ENCODE data around the gene KBTBD3. TPM values are rescaled to one million over a fixed set of nuclear protein-coding genes. Genes with fewer than 3 reads are reported as not detected.
"Not testable (repeated sequence)": the region's sequence is repeated elsewhere in the genome, so short reads cannot be mapped to it uniquely, and the experiment has no call there.

KBTBD3 gene
- total and polyA plus RNA-seq, 4 donors: 4.5 to 16.2 (median 9.8) TPM

DNA sequence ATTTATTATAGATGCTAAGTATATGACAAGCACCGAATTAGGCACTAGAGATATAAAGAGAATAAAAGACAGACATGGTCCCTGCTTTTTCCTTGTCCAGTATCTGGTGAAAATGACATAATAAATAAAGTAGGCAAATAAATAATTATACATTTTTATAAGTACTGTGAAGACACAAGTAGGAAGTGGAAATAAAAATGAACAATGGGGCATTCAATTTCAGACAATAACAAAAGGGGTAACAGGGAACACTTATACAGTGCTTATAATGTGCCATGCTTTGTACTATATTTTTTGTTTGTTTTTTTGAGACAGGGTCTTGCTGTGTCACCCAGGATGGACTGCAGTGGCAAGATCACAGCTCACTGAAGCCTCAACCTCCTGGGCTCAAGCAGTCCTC is 4.3 kb downstream of the KBTBD3 start:
- no peak for ATAC-seq (ENCODE audit: low FRiP score)
- 91 to 96% methylated on average over 1 of the region's 1 CpG for WGBS, 2 donors
- Histone ChIP-seq H3K36me3 (ENCODE audit: control insufficient read depth in 1 of 2, insufficient read depth in 2 of 2, low read length in 1 of 2) (no peaks in the 10 kb centered on the region), H3K4me3 (ENCODE audit: low read length in 2 of 2) (no peak overlapping the region), H3K27me3 (ENCODE audit: control insufficient read depth in 1 of 2, insufficient read depth in 2 of 2, low read length in 1 of 2) (no peaks in the 10 kb centered on the region), H3K9me3 (ENCODE audit: control insufficient read depth, low read length) (no peaks in the 10 kb centered on the region), H3K4me1 (ENCODE audit: control insufficient read depth in 1 of 2, insufficient read depth in 2 of 2, low read length in 2 of 2) (peaks cover 0 to 2% of the 10 kb centered on the region in 2 donors), H3K27ac (ENCODE audit: low read depth in 1 of 2, low read length in 2 of 2) (no peak overlapping the region)
- no peak for DNase-seq
- intact Hi-C loops (cut with DNase I): no loop called here

DNA sequence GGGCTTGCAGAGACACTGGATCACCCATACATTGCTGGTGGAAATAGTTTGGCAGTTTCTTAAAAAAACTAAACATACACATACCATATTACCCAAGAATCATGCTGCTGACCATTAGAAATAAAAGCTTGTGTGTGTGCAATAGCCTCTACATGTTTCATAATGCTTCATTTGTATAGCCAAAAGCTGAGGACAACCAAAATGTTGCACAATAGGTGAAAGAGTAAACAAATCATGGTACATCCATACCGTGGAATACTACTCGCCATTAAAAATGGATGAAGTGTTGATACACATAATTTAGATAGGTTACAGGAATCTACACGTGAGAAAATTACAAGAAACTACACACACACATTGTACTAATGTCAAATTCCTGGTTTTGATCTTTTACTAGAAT is 6.5 kb downstream of the KBTBD3 start:
- Histone ChIP-seq H3K36me3 (ENCODE audit: control insufficient read depth in 1 of 2, insufficient read depth in 2 of 2, low read length in 1 of 2) (no peaks in the 10 kb centered on the region), H3K27me3 (ENCODE audit: control insufficient read depth in 1 of 2, insufficient read depth in 2 of 2, low read length in 1 of 2) (no peaks in the 10 kb centered on the region), H3K4me1 (ENCODE audit: control insufficient read depth in 1 of 2, insufficient read depth in 2 of 2, low read length in 2 of 2) (no peaks in the 10 kb centered on the region), H3K9me3 (ENCODE audit: control insufficient read depth, low read length) (no peaks in the 10 kb centered on the region), H3K4me3 (ENCODE audit: low read length in 2 of 2) (no peak overlapping the region), H3K27ac (ENCODE audit: low read depth in 1 of 2, low read length in 2 of 2) (no peak overlapping the region)
- DNase-seq (no peak), ATAC-seq (ENCODE audit: low FRiP score) (no peak)
- 88 to 94% methylated on average over 3 of the region's 3 CpGs for WGBS, 2 donors
- intact Hi-C loops (cut with DNase I): no loop called here

DNA sequence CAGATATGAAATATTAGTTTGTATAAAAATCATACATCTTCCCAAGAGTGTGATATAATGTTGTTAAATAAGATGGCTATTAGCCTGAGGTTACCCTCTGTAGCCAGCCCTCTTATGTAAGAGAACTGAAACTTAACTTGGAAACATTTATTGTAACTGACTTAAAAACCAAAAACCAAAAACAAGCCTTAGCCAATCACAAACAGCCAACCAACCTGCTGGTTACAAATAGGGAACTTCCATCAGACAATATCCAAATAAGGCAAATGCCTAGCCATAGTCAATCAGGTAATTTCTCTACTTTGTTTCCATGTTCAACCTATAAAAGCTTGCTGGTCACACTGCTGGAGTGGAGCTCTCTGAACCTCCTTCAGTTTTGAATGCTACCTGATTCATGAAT is 14.1 kb downstream of the KBTBD3 start:
- H3K27ac ChIP-seq (ENCODE audit: low read depth in 1 of 2, low read length in 2 of 2): no peak overlapping the region
- intact Hi-C loops (cut with DNase I): no loop called here
- ATAC-seq (ENCODE audit: low FRiP score) (no peak), DNase-seq (no peak)
- no peaks in the 10 kb centered on the region for H3K9me3 ChIP-seq (ENCODE audit: control insufficient read depth, low read length)
- H3K27me3 ChIP-seq (ENCODE audit: control insufficient read depth in 1 of 2, insufficient read depth in 2 of 2, low read length in 1 of 2): no peaks in the 10 kb centered on the region
- H3K4me1 ChIP-seq (ENCODE audit: control insufficient read depth in 1 of 2, insufficient read depth in 2 of 2, low read length in 2 of 2): no peaks in the 10 kb centered on the region
- peaks cover 0 to 2% of the 10 kb centered on the region in 2 donors for H3K36me3 ChIP-seq (ENCODE audit: control insufficient read depth in 1 of 2, insufficient read depth in 2 of 2, low read length in 1 of 2)
- no peak overlapping the region for H3K4me3 ChIP-seq (ENCODE audit: low read length in 2 of 2)

DNA sequence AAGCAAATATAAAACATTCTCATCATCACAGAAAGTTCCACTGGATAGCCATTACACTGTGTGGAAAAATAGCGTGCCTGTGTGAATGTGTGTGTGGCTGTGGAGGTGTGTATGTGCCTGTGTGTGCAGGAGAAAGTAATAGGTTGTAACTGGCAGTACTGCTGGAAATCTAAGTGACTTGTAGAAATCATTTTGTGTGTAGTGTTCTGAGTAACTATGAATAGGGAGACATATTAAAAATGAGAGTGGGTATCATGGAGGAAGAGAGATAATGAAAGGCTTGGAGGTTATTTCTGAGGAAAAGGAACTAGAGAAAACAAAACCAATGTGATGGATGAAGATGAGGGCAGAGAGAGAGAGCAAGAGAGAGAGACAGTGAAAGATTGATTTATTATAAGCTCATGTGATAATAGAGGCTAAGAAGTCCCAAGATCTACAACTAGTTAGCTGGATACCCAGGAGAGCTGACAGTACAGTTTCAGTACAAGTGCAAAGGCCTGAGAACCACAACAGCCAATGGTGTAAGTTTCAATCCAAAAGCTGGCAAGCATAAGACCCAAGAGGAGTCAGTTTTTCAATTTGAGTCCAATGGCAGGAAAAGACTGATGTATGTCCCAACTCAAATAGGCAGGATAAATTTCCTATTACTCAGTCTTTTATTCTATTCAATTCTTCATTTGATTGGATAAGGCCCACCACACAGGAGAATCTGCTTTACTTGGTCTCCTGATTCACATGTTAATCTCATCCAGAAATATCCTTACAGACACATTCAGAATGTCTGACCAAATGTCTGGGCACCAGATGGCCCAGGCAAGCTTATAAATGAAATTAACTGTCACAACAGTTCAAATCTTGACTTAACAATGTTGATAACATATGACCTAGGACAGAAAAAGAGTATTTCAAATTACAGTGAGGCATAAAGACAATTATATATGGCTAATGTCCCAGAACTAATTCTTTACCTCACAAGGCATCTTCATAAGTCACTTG is 14.9 kb downstream of the KBTBD3 start:
- peaks cover 0 to 2% of the 10 kb centered on the region in 2 donors for H3K36me3 ChIP-seq (ENCODE audit: control insufficient read depth in 1 of 2, insufficient read depth in 2 of 2, low read length in 1 of 2)
- intact Hi-C loops (cut with DNase I): no loop called here
- no peaks in the 10 kb centered on the region for H3K4me1 ChIP-seq (ENCODE audit: control insufficient read depth in 1 of 2, insufficient read depth in 2 of 2, low read length in 2 of 2)
- no peak overlapping the region for H3K4me3 ChIP-seq (ENCODE audit: low read length in 2 of 2)
- ATAC-seq (ENCODE audit: low FRiP score): no peak
- no peaks in the 10 kb centered on the region for H3K9me3 ChIP-seq (ENCODE audit: control insufficient read depth, low read length)
- no peaks in the 10 kb centered on the region for H3K27me3 ChIP-seq (ENCODE audit: control insufficient read depth in 1 of 2, insufficient read depth in 2 of 2, low read length in 1 of 2)
- WGBS, 2 donors: 90 to 99% methylated on average over 1 of the region's 1 CpG
- H3K27ac ChIP-seq (ENCODE audit: low read depth in 1 of 2, low read length in 2 of 2): no peak overlapping the region
- no peak for DNase-seq

DNA sequence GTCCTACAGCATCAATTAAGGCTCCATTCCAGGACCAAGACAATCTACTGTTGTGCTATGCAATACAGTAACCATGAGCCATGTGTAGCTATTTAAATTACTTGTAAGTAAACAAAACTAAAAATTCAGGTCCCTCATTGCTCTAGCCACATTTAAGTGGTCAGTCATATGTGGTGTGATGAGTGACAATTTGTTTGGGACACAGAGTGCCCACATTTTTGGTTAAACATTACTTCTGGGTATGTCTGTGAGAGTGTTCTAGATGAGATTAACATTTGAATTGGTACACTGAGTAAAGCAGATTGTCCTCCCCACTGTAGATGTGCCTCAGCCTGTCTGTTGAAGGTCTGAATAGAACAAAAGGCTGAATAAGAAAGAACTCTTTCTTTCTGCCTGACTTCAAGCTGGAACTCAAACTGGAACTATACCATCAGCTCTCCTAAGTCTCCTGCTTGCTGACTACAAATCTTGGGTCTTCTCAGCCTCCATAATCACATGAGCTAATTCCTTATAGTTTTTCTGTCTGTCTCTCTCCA is 15.8 kb downstream of the KBTBD3 start:
- intact Hi-C loops (cut with DNase I): no loop called here
- H3K9me3 ChIP-seq (ENCODE audit: control insufficient read depth, low read length): no peaks in the 10 kb centered on the region
- no peak overlapping the region for H3K27ac ChIP-seq (ENCODE audit: low read depth in 1 of 2, low read length in 2 of 2)
- H3K4me1 ChIP-seq (ENCODE audit: control insufficient read depth in 1 of 2, insufficient read depth in 2 of 2, low read length in 2 of 2): no peaks in the 10 kb centered on the region
- H3K27me3 ChIP-seq (ENCODE audit: control insufficient read depth in 1 of 2, insufficient read depth in 2 of 2, low read length in 1 of 2): no peaks in the 10 kb centered on the region
- ATAC-seq (ENCODE audit: low FRiP score): no peak
- H3K4me3 ChIP-seq (ENCODE audit: low read length in 2 of 2): no peak overlapping the region
- H3K36me3 ChIP-seq (ENCODE audit: control insufficient read depth in 1 of 2, insufficient read depth in 2 of 2, low read length in 1 of 2): peaks cover 0 to 3% of the 10 kb centered on the region in 2 donors
- DNase-seq: no peak

DNA sequence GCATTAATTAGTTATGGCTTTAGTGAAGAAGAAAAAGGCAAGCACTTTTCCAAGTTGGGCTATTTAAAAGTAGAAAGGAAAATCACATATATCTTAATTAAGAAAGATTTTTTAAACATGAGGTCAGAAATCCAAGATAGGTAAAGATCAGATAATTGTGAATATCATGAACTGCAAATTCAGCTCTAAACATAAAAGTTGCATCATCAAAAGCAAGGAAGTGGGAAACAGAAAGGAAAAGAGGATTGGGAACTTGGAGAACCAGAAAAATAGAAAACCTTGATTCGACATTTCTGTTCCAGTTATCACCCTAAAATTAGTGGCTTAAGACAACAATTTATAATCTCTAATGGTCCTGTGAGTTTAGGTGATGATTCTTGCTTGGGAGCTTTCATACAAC is 17.5 kb downstream of the KBTBD3 start:
- ATAC-seq (ENCODE audit: low FRiP score): no peak
- intact Hi-C loops (cut with DNase I): no loop called here
- Histone ChIP-seq H3K4me3 (ENCODE audit: low read length in 2 of 2) (no peak overlapping the region), H3K36me3 (ENCODE audit: control insufficient read depth in 1 of 2, insufficient read depth in 2 of 2, low read length in 1 of 2) (peaks cover 0 to 3% of the 10 kb centered on the region in 2 donors), H3K27ac (ENCODE audit: low read depth in 1 of 2, low read length in 2 of 2) (no peak overlapping the region), H3K27me3 (ENCODE audit: control insufficient read depth in 1 of 2, insufficient read depth in 2 of 2, low read length in 1 of 2) (no peaks in the 10 kb centered on the region), H3K4me1 (ENCODE audit: control insufficient read depth in 1 of 2, insufficient read depth in 2 of 2, low read length in 2 of 2) (no peaks in the 10 kb centered on the region), H3K9me3 (ENCODE audit: control insufficient read depth, low read length) (no peaks in the 10 kb centered on the region)
- WGBS, 2 donors: 89 to 100% methylated on average over 1 of the region's 1 CpG
- DNase-seq: no peak

DNA sequence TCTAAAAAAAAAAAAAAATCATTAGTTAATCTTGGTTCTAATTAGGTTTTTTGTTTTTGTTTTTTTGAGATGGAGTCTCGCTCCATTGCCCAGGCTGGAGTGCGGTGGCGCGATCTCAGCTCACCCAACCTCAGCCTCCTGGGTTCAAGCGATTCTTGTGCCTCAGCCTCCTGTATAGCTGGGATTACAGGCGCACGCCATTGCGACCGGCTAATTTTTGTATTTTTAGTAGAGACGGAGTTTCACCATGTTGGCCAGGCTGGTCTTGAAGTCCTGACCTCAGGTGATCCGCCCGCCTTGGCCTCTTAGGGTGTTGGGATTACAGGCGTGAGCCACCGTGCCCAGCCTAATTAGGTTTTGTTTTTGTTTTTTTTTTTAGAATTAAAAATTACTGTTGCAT is 18.8 kb downstream of the KBTBD3 start:
- H3K4me3 ChIP-seq (ENCODE audit: low read length in 2 of 2); ATAC-seq (ENCODE audit: low FRiP score); DNase-seq; H3K27me3 ChIP-seq (ENCODE audit: control insufficient read depth in 1 of 2, insufficient read depth in 2 of 2, low read length in 1 of 2); H3K4me1 ChIP-seq (ENCODE audit: control insufficient read depth in 1 of 2, insufficient read depth in 2 of 2, low read length in 2 of 2); H3K9me3 ChIP-seq (ENCODE audit: control insufficient read depth, low read length); H3K27ac ChIP-seq (ENCODE audit: low read depth in 1 of 2, low read length in 2 of 2); H3K36me3 ChIP-seq (ENCODE audit: control insufficient read depth in 1 of 2, insufficient read depth in 2 of 2, low read length in 1 of 2); intact Hi-C loops (cut with DNase I): not testable (repeated sequence)
- 92 to 99% methylated on average over 14 of the region's 14 CpGs for WGBS, 2 donors

DNA sequence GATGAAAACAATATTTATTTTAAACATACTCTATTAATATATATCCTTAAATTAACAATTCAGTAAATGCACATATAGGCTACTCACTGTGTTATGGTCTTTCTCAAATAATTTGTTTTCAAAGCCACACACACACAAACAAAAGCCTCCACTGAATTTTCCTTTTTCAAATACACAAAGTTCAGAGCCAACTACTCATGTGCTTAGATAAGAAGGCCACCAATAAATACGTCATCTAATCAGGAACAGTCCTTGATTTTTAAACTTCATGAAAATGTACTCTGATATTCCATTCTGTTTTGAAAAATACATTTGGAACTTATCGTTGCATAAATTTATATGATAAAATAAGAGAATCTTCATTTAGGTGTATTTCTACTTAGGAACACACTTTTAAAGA is 26.0 kb downstream of the KBTBD3 start:
- H3K36me3 ChIP-seq (ENCODE audit: control insufficient read depth in 1 of 2, insufficient read depth in 2 of 2, low read length in 1 of 2): no peaks in the 10 kb centered on the region
- intact Hi-C loops (cut with DNase I): no loop called here
- no peaks in the 10 kb centered on the region for H3K27me3 ChIP-seq (ENCODE audit: control insufficient read depth in 1 of 2, insufficient read depth in 2 of 2, low read length in 1 of 2)
- H3K4me3 ChIP-seq (ENCODE audit: low read length in 2 of 2): no peak overlapping the region
- H3K4me1 ChIP-seq (ENCODE audit: control insufficient read depth in 1 of 2, insufficient read depth in 2 of 2, low read length in 2 of 2): no peaks in the 10 kb centered on the region
- ATAC-seq (ENCODE audit: low FRiP score): no peak
- no peak overlapping the region for H3K27ac ChIP-seq (ENCODE audit: low read depth in 1 of 2, low read length in 2 of 2)
- 62 to 68% methylated on average over 2 of the region's 2 CpGs for WGBS, 2 donors
- H3K9me3 ChIP-seq (ENCODE audit: control insufficient read depth, low read length): no peaks in the 10 kb centered on the region
- DNase-seq: no peak

Measured in aorta (tissue), 5 donors.